Measurements from ENCODE around the gene DENND10.
"Not testable (repeated sequence)": the region's sequence is repeated elsewhere in the genome, so short reads cannot be mapped to it uniquely, and the experiment has no call there.

Gene DENND10

DNA sequence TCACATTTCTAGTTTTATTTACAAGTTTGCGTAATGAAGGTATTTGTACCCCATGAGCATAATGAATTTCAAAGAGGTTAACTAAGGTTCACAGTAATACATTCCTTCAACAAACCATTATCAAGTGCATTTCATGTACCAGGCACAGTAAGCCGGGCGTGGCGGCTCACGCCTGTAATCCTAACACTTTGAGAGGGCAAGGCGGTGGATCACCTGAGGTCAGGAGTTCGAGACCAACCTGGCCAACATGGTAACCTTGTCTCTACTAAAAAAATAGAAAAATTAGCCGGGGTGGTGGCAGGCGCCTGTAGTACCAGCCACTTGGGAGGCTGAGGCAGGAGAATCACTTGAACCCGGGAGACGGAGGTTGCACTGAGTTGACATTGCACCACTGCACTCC lies 19.0 kb upstream of the DENND10 start:
- peaks cover 5% of the 10 kb centered on the region for H3K9me3 Mint-ChIP-seq
- H3K4me1 Mint-ChIP-seq (ENCODE audit: low read depth), result peaks cover 33% of the 10 kb centered on the region
- H3K36me3 Mint-ChIP-seq (ENCODE audit: low read depth), result peaks cover 17% of the 10 kb centered on the region
- DNase-seq (ENCODE audit: low spot score), result no peak
- no peak overlapping the region for H3K4me3 Mint-ChIP-seq
- no peaks in the 10 kb centered on the region for H3K27me3 Mint-ChIP-seq (ENCODE audit: low read depth)
- H3K27ac Mint-ChIP-seq, result no peak overlapping the region

GRCh38 chr10:119087271-119087882 lies 16.5 kb upstream of the DENND10 start:
- H3K27ac Mint-ChIP-seq, result peak overlapping the region; percentile 49
- peaks cover 14% of the 10 kb centered on the region for H3K36me3 Mint-ChIP-seq (ENCODE audit: low read depth)
- peaks cover 48% of the 10 kb centered on the region for H3K4me1 Mint-ChIP-seq (ENCODE audit: low read depth)
- DNase-seq (ENCODE audit: low spot score), result no peak
- H3K27me3 Mint-ChIP-seq (ENCODE audit: low read depth), result no peaks in the 10 kb centered on the region
- H3K9me3 Mint-ChIP-seq, result peaks cover 5% of the 10 kb centered on the region
- no peak overlapping the region for H3K4me3 Mint-ChIP-seq

DNA sequence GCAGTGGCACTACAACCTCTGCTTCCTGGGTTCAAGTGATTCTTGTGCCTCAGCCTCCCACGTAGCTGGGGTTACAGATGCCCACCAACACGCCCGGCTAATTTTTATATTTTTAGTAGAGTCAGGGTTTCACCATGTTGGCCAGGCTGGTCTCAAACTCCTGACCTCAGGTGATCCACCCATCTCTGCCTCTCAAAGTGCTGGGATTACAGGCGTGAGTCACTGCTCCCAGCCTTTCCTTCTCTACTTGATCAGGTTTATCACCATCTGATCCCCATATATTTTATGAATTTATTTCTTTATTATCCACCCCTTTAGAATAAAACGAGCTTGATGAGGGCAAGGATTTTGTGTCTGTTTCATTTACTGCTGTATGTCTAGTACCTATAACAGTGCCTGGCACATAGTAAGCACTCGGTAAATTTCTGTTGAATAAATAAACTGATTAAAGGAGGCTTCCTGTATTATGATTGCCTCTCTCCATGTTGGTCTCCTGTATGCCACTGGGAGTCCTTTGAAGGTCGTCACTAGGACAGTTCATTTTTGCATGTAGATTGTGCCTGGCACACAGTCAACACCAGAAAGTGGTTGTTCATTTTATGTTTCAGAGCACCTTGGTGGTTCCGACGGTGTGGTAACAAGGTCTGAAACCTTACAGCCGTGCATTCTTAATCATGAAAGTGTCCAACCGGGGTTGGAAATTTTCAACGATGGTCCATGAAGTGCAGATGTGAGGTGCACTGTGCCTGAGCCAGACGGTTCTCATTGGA lies 13.7 kb upstream of the DENND10 start:
- Mint-ChIP-seq H3K4me3 (peak overlapping the region; percentile 80), H3K4me1 (ENCODE audit: low read depth) (peaks cover 56% of the 10 kb centered on the region)

GRCh38 chr10:119090968-119091367 lies 12.9 kb upstream of the DENND10 start:
- peaks cover 5% of the 10 kb centered on the region for H3K9me3 Mint-ChIP-seq
- peak overlapping the region; percentile 80 for H3K4me3 Mint-ChIP-seq
- H3K4me1 Mint-ChIP-seq (ENCODE audit: low read depth), result peaks cover 59% of the 10 kb centered on the region
- peaks cover 11% of the 10 kb centered on the region for H3K36me3 Mint-ChIP-seq (ENCODE audit: low read depth)
- DNase-seq (ENCODE audit: low spot score), result peak; percentile 32
- H3K27me3 Mint-ChIP-seq (ENCODE audit: low read depth), result no peaks in the 10 kb centered on the region
- H3K27ac Mint-ChIP-seq, result peak overlapping the region; percentile 99

More for the DNA sequence above, 13.7 kb upstream of the DENND10 start:
- Mint-ChIP-seq H3K36me3 (ENCODE audit: low read depth) (peaks cover 12% of the 10 kb centered on the region), H3K27me3 (ENCODE audit: low read depth) (no peaks in the 10 kb centered on the region), H3K9me3 (peaks cover 5% of the 10 kb centered on the region), H3K27ac (peak overlapping the region; percentile 99)
- DNase-seq (ENCODE audit: low spot score), result no peak

GRCh38 chr10:119095640-119096039 lies 8.3 kb upstream of the DENND10 start:
- Mint-ChIP-seq H3K4me3 (peak overlapping the region; percentile 50), H3K27me3 (ENCODE audit: low read depth) (peaks cover 2% of the 10 kb centered on the region), H3K36me3 (ENCODE audit: low read depth) (peaks cover 5% of the 10 kb centered on the region), H3K27ac (peak overlapping the region; percentile 77), H3K4me1 (ENCODE audit: low read depth) (peaks cover 49% of the 10 kb centered on the region), H3K9me3 (no peaks in the 10 kb centered on the region)
- no peak for DNase-seq (ENCODE audit: low spot score)

GRCh38 chr10:119096641-119097415 lies 7.1 kb upstream of the DENND10 start:
- not testable (repeated sequence) for H3K36me3 Mint-ChIP-seq (ENCODE audit: low read depth); H3K9me3 Mint-ChIP-seq; H3K4me3 Mint-ChIP-seq; H3K27me3 Mint-ChIP-seq (ENCODE audit: low read depth); H3K27ac Mint-ChIP-seq; DNase-seq (ENCODE audit: low spot score)
- peaks cover 48% of the 10 kb centered on the region for H3K4me1 Mint-ChIP-seq (ENCODE audit: low read depth)

DNA sequence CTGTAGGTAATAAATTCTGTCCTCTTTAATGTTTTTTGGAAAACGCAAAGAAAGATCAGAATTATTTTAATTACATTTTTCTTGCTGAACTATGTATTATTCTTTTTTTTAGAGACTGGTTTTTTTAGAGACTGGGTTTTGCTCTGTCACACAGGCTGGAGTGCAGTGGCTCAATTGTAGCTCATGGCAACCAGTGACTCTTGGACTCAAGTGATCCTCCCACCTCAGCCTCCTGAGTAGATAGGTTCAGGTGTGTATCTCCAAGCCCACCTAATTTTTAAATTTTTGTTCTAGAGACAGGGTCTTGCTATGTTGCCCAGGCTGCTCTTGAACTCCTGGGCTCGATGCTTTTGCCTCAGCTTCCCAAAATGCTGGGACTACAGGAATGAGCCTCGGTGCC lies 5.3 kb upstream of the DENND10 start:
- Mint-ChIP-seq H3K4me3 (no peak overlapping the region), H3K9me3 (no peaks in the 10 kb centered on the region), H3K27me3 (ENCODE audit: low read depth) (peaks cover 2% of the 10 kb centered on the region), H3K36me3 (ENCODE audit: low read depth) (no peaks in the 10 kb centered on the region), H3K4me1 (ENCODE audit: low read depth) (peaks cover 40% of the 10 kb centered on the region), H3K27ac (no peak overlapping the region)
- no peak for DNase-seq (ENCODE audit: low spot score)

GRCh38 chr10:119100434-119101238 lies 3.3 kb upstream of the DENND10 start:
- Mint-ChIP-seq H3K4me3 (peak overlapping the region; percentile 46), H3K36me3 (ENCODE audit: low read depth) (peaks cover 6% of the 10 kb centered on the region), H3K9me3 (no peaks in the 10 kb centered on the region), H3K27ac (peak overlapping the region; percentile 84), H3K4me1 (ENCODE audit: low read depth) (peaks cover 32% of the 10 kb centered on the region), H3K27me3 (ENCODE audit: low read depth) (peaks cover 2% of the 10 kb centered on the region)
- no peak for DNase-seq (ENCODE audit: low spot score)

DNA sequence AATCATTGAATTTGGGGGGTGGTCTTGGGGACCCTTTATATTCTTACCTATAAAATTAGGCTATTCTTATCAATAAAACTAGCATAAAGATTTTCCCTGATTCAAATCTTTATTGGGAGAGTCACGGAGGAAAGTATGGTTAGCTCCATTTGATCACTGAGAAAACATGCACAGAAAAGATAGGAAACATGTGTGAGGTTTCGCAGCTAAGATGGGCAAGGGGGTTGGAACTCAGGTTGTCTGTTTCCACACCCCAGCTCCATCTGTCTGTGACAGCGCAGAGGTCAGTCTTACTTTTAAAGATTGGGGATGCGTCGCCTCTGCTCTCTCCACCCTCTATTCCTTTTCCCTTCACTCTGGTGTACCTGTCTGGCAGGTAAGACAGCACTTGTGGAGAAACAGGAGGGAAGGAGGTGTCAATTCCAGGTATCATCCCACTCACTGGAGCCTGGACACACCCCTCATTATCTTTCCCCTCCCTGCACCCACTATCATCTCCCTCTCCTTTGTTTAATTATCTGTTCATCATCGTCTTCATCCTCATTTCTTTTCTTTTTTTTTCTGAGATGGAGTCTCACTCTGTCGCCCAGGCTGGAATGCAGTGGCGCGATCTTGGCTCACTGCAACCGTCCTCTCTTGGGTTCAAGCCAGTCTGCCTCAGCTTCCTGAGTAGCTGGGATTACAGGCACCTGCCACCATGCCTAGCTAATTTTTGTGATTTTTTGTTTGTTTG lies 2.4 kb upstream of the DENND10 start:
- H3K4me1 Mint-ChIP-seq (ENCODE audit: low read depth), result peaks cover 28% of the 10 kb centered on the region
- H3K27me3 Mint-ChIP-seq (ENCODE audit: low read depth), result no peaks in the 10 kb centered on the region
- no peak overlapping the region for H3K4me3 Mint-ChIP-seq
- no peaks in the 10 kb centered on the region for H3K9me3 Mint-ChIP-seq
- H3K27ac Mint-ChIP-seq, result peak overlapping the region; percentile 35
- DNase-seq (ENCODE audit: low spot score), result no peak
- peaks cover 11% of the 10 kb centered on the region for H3K36me3 Mint-ChIP-seq (ENCODE audit: low read depth)

GRCh38 chr10:119103241-119103902 lies 541 bp upstream of the DENND10 start:
- Mint-ChIP-seq H3K36me3 (ENCODE audit: low read depth) (peaks cover 17% of the 10 kb centered on the region), H3K27me3 (ENCODE audit: low read depth) (no peaks in the 10 kb centered on the region), H3K9me3 (no peaks in the 10 kb centered on the region), H3K4me1 (ENCODE audit: low read depth) (peaks cover 35% of the 10 kb centered on the region), H3K27ac (peak overlapping the region; percentile 47), H3K4me3 (peak overlapping the region; percentile 75)
- DNase-seq (ENCODE audit: low spot score), result no peak

- H3K36me3 Mint-ChIP-seq (ENCODE audit: low read depth), result peaks cover 24% of the 10 kb centered on the region
- no peaks in the 10 kb centered on the region for H3K9me3 Mint-ChIP-seq
- H3K27me3 Mint-ChIP-seq (ENCODE audit: low read depth), result no peaks in the 10 kb centered on the region
- H3K4me3 Mint-ChIP-seq, result peak overlapping the region; percentile 90
- peaks cover 36% of the 10 kb centered on the region for H3K4me1 Mint-ChIP-seq (ENCODE audit: low read depth)
- DNase-seq (ENCODE audit: low spot score), result peak; percentile 10
- H3K27ac Mint-ChIP-seq, result peak overlapping the region; percentile 26
These were observed 722 bp downstream of the DENND10 start for GRCh38 chr10:119104654-119105015.

DNA sequence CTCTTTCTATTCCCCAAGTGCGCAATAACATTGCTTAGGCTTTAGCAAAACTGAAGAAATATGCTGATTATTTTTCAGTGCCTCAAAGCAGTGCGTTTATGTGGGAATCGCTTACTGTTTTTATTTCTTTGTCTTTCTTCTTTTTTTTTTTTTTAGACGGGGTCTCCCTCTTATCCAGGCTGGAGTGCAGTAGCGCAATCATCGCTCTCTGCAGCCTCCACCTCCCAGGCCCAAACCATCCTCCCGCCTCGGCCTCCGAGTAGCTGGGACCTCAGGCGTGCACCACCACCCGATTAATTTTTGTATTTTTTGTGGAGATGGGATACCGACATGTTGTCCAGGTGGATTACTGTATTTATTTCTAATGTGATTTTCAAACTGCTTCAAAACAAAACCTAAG lies 1.2 kb downstream of the DENND10 start:
- H3K9me3 Mint-ChIP-seq, result no peaks in the 10 kb centered on the region
- H3K4me1 Mint-ChIP-seq (ENCODE audit: low read depth), result peaks cover 35% of the 10 kb centered on the region
- peaks cover 29% of the 10 kb centered on the region for H3K36me3 Mint-ChIP-seq (ENCODE audit: low read depth)
- DNase-seq (ENCODE audit: low spot score), result no peak
- peak overlapping the region; percentile 72 for H3K27ac Mint-ChIP-seq
- H3K4me3 Mint-ChIP-seq, result peak overlapping the region; percentile 90
- H3K27me3 Mint-ChIP-seq (ENCODE audit: low read depth), result no peaks in the 10 kb centered on the region
